Measurements from ENCODE around the gene OSBPL2.
A peak's percentile ranks its signal among the peaks of the same experiment; 100 is the strongest.

The OSBPL2 gene

GRCh38 chr20:62303340-62304226 lies 65.3 kb downstream of the OSBPL2 start:
- DNase-seq: no peak

DNA sequence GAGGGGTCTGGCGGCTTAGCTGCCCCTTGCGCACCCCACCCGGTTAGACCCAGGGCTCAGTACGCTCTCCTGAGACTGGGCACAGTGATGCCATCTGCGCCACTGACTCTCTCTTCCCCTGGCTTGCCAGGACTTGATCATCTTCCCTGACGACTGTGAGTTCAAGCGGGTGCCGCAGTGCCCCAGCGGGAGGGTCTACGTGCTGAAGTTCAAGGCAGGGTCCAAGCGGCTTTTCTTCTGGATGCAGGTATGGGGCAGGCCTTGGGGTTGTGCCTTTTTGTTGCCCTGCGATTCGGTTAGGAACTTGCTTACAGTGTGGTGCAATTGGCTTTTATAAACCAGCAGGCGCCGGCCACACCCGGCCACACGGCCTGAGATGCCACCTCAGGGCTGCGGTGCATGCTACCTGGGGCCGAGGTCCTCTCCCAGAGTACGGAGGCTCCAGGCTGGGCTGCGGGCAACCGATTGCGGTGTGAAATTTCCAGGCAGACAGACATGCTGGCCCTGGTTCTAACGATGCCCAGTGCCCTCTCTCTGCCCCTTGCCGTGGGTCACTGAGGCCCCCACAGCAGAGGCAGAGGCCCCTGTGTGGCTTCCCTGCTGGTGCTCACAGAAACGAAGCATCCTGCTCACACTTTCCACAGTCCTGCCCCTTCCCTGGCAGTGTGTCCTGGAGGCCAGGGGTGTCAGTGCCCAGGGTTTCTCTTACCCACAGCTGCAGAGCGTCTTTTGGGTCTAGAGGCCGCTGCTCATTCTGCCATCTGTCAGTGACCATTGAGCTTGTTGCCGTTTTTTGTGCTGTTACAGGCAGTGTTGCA lies 66.2 kb downstream of the OSBPL2 start:
- DNase-seq: no peak

- DNase-seq: peak in 1 of 2 experiments; percentile 10
Measured at GRCh38 chr20:62305149-62305764, 66.9 kb downstream of the OSBPL2 start.

- no peak for DNase-seq
Measured at GRCh38 chr20:62305765-62306413, 67.6 kb downstream of the OSBPL2 start.

- DNase-seq: no peak
Measured at GRCh38 chr20:62306414-62307187, 68.3 kb downstream of the OSBPL2 start.

DNA sequence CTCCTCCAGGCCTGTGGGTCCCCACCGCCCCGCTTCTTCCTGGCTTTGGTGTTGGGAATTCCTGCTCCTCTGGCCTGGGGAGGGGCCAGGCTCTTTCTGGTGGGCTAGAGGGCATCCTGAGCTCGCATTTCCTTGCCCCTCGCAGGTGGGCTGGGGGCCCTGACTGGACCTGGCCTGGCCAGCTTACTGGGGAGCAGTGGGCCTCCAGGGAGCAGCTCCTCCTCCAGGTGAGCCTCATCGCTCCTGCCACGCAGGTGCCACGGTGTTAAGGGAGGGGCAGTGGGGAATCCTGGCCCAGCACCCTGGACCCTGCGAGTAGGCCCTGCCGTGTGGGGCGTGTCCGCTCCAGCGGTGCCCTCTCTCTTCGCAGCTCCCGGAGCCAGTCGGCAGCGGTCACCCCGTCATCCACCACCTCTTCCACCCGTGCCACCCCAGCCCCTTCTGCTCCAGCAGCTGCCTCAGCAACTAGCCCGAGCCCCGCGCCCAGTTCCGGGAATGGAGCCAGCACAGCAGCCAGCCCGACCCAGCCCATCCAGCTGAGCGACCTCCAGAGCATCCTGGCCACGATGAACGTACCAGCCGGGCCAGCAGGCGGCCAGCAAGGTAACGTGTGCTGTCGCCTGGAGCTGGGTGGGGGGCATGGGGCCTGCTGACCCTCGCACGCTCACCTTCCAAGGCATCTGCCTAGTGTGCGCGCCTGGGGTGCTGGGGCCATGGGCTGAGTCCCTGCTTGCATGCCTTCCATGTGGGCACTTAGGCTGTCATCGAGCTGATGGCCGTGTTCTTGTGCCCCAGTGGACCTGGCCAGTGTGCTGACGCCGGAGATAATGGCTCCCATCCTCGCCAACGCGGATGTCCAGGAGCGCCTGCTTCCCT lies 69.1 kb downstream of the OSBPL2 start:
- no peak for DNase-seq

- DNase-seq: no peak
Measured at GRCh38 chr20:62308102-62308822, 69.9 kb downstream of the OSBPL2 start.

GRCh38 chr20:62309198-62309944 lies 71.0 kb downstream of the OSBPL2 start:
- DNase-seq: no peak

GRCh38 chr20:62309947-62310756 lies 71.8 kb downstream of the OSBPL2 start:
- no peak for DNase-seq

DNA sequence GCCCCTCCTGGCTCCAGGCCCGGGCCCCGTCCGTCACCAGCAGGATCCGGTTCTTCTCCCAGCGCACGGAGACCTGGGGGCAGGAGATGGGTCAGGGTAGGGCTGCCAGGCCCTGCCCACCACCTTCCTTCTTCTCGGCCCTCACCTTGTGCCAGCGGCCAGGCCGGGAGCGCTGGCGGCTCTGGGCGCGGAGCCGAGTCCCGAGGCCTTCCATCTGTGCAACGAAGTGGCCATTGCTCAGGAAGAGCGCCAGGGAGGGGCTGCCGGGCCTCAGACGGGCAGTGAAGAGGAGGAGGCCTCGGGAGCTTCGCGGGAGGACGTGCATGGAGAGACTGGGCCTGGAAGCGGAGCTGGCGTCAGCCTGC lies 72.4 kb downstream of the OSBPL2 start:
- no peak for DNase-seq

DNA sequence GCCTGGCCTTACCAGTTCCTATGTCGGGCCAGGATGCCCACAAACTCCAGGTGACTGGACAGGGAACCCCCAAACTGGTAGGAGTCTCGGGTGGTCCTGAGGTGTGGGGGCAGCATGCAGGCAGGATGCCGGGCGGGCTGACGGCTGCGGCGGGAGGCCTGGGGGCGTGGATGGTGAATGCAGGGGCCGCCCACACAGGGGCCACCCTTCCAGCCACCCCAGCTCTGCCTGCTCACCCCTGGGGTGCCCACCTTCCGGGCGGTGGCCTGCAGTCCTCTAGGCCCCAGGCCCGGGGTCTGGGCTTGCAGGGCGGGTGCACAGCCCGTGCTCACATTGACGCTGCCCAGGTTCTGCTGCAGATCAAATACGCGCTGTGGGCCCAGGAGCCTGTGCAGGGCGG lies 72.8 kb downstream of the OSBPL2 start:
- no peak for DNase-seq

GRCh38 chr20:62311832-62312661 lies 73.7 kb downstream of the OSBPL2 start:
- no peak for DNase-seq

DNA sequence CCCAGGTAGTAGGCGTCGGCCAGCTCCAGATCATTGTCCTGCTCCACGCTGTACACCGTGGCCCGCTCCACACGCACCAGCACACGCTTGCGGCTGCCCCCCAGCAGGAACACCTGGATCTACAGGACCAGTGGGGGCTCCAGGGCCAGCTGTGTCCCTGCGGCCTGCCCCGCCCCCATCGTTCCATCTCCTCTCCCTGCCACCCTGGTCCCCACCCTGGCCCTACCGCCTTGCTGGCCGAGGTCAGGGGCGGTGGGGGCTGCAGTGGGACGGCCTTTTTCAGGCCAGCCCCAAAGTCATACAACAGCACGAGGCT lies 74.3 kb downstream of the OSBPL2 start:
- DNase-seq: no peak

DNA sequence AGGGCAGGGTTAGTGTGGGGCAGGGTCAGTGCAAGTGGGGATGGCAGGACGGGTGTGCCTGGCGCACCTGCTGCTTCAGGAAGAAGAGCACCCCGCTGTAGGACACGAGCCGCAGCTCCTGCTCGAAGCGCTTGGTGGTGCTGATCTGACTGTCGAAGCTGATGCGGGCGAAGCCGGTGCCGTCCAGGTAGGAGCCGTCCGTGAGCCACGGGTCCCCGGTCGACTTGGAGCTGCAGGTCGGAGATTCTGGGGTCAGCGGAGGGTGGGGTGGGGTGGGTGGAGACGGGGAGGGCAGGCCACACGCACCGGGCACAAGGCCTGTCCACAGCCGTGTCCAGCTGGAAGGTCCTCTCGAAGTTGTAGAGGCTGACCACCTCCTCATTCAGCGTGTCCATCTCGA lies 74.7 kb downstream of the OSBPL2 start:
- no peak for DNase-seq

GRCh38 chr20:62313460-62314338 lies 75.4 kb downstream of the OSBPL2 start:
- DNase-seq: no peak

DNA sequence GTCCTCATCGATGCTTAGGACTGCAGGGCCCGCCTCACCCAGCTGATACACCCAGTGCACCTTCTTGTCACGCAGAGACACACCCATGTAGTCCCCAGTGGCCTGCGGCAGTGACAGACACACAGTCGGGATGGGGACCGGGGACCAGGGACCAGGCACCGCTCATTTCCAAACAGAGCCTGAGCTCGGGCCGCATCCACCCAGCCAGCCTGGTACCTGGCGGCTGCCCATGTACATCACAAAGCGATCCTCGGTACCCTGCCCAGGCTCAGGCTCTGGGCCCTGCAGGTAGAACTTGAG lies 76.0 kb downstream of the OSBPL2 start:
- no peak for DNase-seq

DNA sequence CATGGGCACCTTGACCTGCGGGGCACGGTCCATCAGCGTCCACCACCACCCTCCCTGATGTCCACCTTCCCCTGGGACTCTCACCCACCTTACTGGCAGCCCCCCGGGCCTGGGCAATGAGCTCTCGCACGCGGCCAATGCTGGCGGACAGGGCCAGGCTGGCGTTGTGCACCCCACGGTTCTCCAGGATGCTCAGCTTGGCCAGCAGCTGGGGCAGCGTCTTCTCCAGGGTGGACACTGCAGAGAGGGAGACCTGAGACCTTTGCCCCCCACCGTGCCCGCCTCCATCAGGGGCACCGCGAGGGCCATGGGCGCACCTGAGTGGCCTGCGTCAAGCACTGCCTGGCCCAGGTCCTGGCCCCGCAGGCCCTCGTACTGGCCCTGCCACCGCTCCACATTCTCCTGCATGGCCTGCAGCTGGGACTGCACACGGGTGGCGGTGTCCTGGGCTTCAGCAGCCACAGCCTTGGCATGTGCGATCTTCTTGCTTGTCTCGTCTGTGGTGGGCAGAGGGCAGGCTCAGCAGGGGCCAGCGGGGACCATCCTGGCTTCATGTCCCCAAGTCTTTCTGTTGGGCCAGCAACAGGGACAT lies 76.5 kb downstream of the OSBPL2 start:
- DNase-seq: no peak
